Natural killer cell (primary cell): ENCODE data around the gene GDF15. TPM values are rescaled to one million over a fixed set of nuclear protein-coding genes. Genes with fewer than 3 reads are reported as not detected.
A peak's percentile ranks its signal among the peaks of the same experiment; 100 is the strongest.

Experiments used
- ATAC-seq, 3 donors: fragments of 150-1000 bp in 2 of 3; fragments of 200-7000 bp in 1 of 3; cut with Tn5 transposase; 1 replicate in 1 of 3; 2 replicates in 2 of 3; pipeline ENCODE4 v1.10.0; 2021; ENCODE audit warnings: mild to moderate bottlenecking in 2 of 3, moderate library complexity in 2 of 3
- DNase-seq, 2 donors: peaks; one replicate each; pipeline versions ENCODE4 v3.0.0 to v3.0.0-alpha.2; 2013 to 2021; ENCODE audit warnings: mixed read lengths in 1 of 2
- H3K27ac ChIP-seq: one replicate; pipeline ENCODE4 v1.5.1; 2013; ENCODE audit warnings: mild to moderate bottlenecking, low read length
- H3K27me3 ChIP-seq: one replicate; pipeline ENCODE4 v1.6.1; 2013; ENCODE audit warnings: low read length; ENCODE audit not compliant: control insufficient read depth, insufficient read depth
- H3K36me3 ChIP-seq: one replicate; pipeline ENCODE4 v1.6.1; 2013; ENCODE audit warnings: low read length; ENCODE audit not compliant: control insufficient read depth, insufficient read depth
- H3K4me1 ChIP-seq: one replicate; pipeline ENCODE4 v1.6.1; 2013; ENCODE audit warnings: low read length; ENCODE audit not compliant: control insufficient read depth, insufficient read depth
- H3K4me3 ChIP-seq: one replicate; pipeline ENCODE4 v1.5.1; 2013; ENCODE audit warnings: low read length
- H3K9me3 ChIP-seq: one replicate; pipeline ENCODE4 v1.6.1; 2013; ENCODE audit warnings: low read length; ENCODE audit not compliant: control insufficient read depth, insufficient read depth
- H3K27ac Mint-ChIP-seq, 2 donors: one replicate each; pipeline ENCODE4 v1.8.0; 2022; ENCODE audit warnings: mild to moderate bottlenecking in 2 of 2, mixed read lengths in 2 of 2, moderate library complexity in 1 of 2
- H3K27me3 Mint-ChIP-seq, 2 donors: one replicate each; pipeline ENCODE4 v1.8.0; 2022; ENCODE audit warnings: low read depth in 2 of 2, mixed read lengths in 2 of 2
- H3K36me3 Mint-ChIP-seq: one replicate; pipeline ENCODE4 v1.8.0; 2022; ENCODE audit warnings: mixed read lengths
- H3K4me1 Mint-ChIP-seq, 2 donors: one replicate each; pipeline ENCODE4 v1.8.0; 2022; ENCODE audit warnings: mixed read lengths in 2 of 2
- H3K4me3 Mint-ChIP-seq: one replicate; pipeline ENCODE4 v1.8.0; 2022; ENCODE audit warnings: mild to moderate bottlenecking, moderate library complexity, mixed read lengths
- H3K9me3 Mint-ChIP-seq, 2 donors: one replicate each; pipeline ENCODE4 v1.8.0; 2022; ENCODE audit warnings: mixed read lengths in 2 of 2
- CTCF ChIP-seq: fragments of 200-600 bp; IDR thresholded peaks from one replicate; pipeline ENCODE4 v1.8.0; 2022; ENCODE audit warnings: antibody characterized with exemption
- WGBS: methylation state at CpG from one replicate; pipeline ENCODE4 v1.1.7; 2013; ENCODE audit warnings: missing lambda C conversion rate; ENCODE audit not compliant: insufficient coverage; 5-methylcytosine and 5-hydroxymethylcytosine counted together
- intact Hi-C: fragments of 100-400 bp; cut with micrococcal nuclease; formaldehyde crosslinking; loops from one replicate; pipeline ENCODE4 v1.14.2; 2022
- total RNA-seq, 4 donors: library from RNA; stranded (reverse); fragments of 120-200 nt in 1 of 4; gene quantifications; one replicate each; pipeline versions ENCODE4 v1.2.3 to v1.2.4, GENCODE V29; 2013 to 2022

GDF15 gene
- total RNA-seq, 3 donors from 2014 or later (not counting 1 experiment from before 2014, with no cell fraction given), result 0.85 to 1.5 TPM; not detected in 1

GRCh38 chr19:18428787-18429674 is 43.1 kb downstream of the GDF15 start:
- intact Hi-C loops, result no loop called here
- H3K4me1 Mint-ChIP-seq, result peaks cover 8 to 35% of the 10 kb centered on the region in 2 donors
- WGBS, result 1% methylated on average over 77 of the region's 77 CpGs
- no peaks in the 10 kb centered on the region for H3K9me3 Mint-ChIP-seq
- DNase-seq (peak; percentile 92 to 96), ATAC-seq (peak; percentile 79 to 89 (median 84))
- H3K27me3 ChIP-seq, result no peaks in the 10 kb centered on the region
- no peaks in the 10 kb centered on the region for H3K36me3 Mint-ChIP-seq
- no peak for TF ChIP-seq CTCF
- peaks cover 70% of the 10 kb centered on the region for H3K4me1 ChIP-seq
- peak overlapping the region; percentile 46 for H3K4me3 ChIP-seq
- H3K27me3 Mint-ChIP-seq, result no peaks in the 10 kb centered on the region
- H3K27ac Mint-ChIP-seq, result peak overlapping the region; percentile 81 to 97
- H3K27ac ChIP-seq, result peak overlapping the region; percentile 96
- peak overlapping the region; percentile 61 for H3K4me3 Mint-ChIP-seq
- H3K9me3 ChIP-seq, result no peaks in the 10 kb centered on the region
- H3K36me3 ChIP-seq, result peaks cover 5% of the 10 kb centered on the region

- H3K9me3 Mint-ChIP-seq, result no peaks in the 10 kb centered on the region
- peak overlapping the region; percentile 46 for H3K4me3 ChIP-seq
- TF ChIP-seq CTCF, result no peak
- H3K4me1 Mint-ChIP-seq, result peaks cover 6 to 33% of the 10 kb centered on the region in 2 donors
- no peaks in the 10 kb centered on the region for H3K36me3 Mint-ChIP-seq
- peak overlapping the region; percentile 96 for H3K27ac ChIP-seq
- peaks cover 69% of the 10 kb centered on the region for H3K4me1 ChIP-seq
- H3K27ac Mint-ChIP-seq, result peak overlapping the region; percentile 81 to 97
- no peaks in the 10 kb centered on the region for H3K9me3 ChIP-seq
- ATAC-seq (peak in 1 of 3 donors; percentile 21), DNase-seq (peak; percentile 43 to 57)
- intact Hi-C loops, result no loop called here
- no peaks in the 10 kb centered on the region for H3K27me3 ChIP-seq
- 13% methylated on average over 13 of the region's 13 CpGs for WGBS
- peak overlapping the region; percentile 59 for H3K4me3 Mint-ChIP-seq
- H3K27me3 Mint-ChIP-seq, result no peaks in the 10 kb centered on the region
- H3K36me3 ChIP-seq, result peaks cover 5% of the 10 kb centered on the region
Observed at GRCh38 chr19:18429717-18430416, 43.9 kb downstream of the GDF15 start.

GRCh38 chr19:18430417-18431144 is 44.6 kb downstream of the GDF15 start:
- peaks cover 62% of the 10 kb centered on the region for H3K4me1 ChIP-seq
- no peaks in the 10 kb centered on the region for H3K27me3 Mint-ChIP-seq
- 94% methylated on average over 20 of the region's 21 CpGs for WGBS

More at GRCh38 chr19:18430417-18431144, 44.6 kb downstream of the GDF15 start:
- Histone ChIP-seq H3K27me3 (no peaks in the 10 kb centered on the region), H3K4me3 (no peak overlapping the region), H3K36me3 (peaks cover 5% of the 10 kb centered on the region), H3K27ac (peak overlapping the region; percentile 96), H3K9me3 (no peaks in the 10 kb centered on the region)
- Mint-ChIP-seq H3K4me3 (peak overlapping the region; percentile 59), H3K4me1 (peaks cover 6 to 27% of the 10 kb centered on the region in 2 donors), H3K27ac (peak overlapping the region; percentile 81 to 97), H3K9me3 (no peaks in the 10 kb centered on the region), H3K36me3 (no peaks in the 10 kb centered on the region)
- no peak for ATAC-seq
- intact Hi-C loops, result no loop called here
- DNase-seq, result peak in 1 of 2 donors; percentile 8
- TF ChIP-seq CTCF, result no peak
